ENCODE data around the gene FXYD6. TPM values are rescaled to one million over a fixed set of nuclear protein-coding genes. Genes with fewer than 3 reads are reported as not detected.
A peak's percentile ranks its signal among the peaks of the same experiment; 100 is the strongest.

FXYD6 gene
- total RNA-seq, 1 experiment from 2014 or later: 1.0 TPM

GRCh38 chr11:117827521-117828511 is 48.6 kb downstream of the FXYD6 start:
- no peaks in the 10 kb centered on the region for H3K9me3 Mint-ChIP-seq (ENCODE audit: unreplicated experiment)
- H3K36me3 Mint-ChIP-seq (ENCODE audit: insufficient read depth, unreplicated experiment): peaks cover 5% of the 10 kb centered on the region
- Histone ChIP-seq H3K9me3 (no peaks in the 10 kb centered on the region), H3K27me3 (replicated peaks; ENCODE audit: control insufficient read depth, insufficient read depth, low read length) (no peaks in the 10 kb centered on the region), H3K4me3 (ENCODE audit: low read depth, low read length) (no peak overlapping the region), H3K4me1 (peaks cover 8% of the 10 kb centered on the region), H3K36me3 (ENCODE audit: control insufficient read depth, insufficient read depth, low read length) (no peaks in the 10 kb centered on the region)
- no peaks in the 10 kb centered on the region for H3K27me3 Mint-ChIP-seq (ENCODE audit: insufficient read depth, unreplicated experiment)
- TF ChIP-seq, protein P1, sequence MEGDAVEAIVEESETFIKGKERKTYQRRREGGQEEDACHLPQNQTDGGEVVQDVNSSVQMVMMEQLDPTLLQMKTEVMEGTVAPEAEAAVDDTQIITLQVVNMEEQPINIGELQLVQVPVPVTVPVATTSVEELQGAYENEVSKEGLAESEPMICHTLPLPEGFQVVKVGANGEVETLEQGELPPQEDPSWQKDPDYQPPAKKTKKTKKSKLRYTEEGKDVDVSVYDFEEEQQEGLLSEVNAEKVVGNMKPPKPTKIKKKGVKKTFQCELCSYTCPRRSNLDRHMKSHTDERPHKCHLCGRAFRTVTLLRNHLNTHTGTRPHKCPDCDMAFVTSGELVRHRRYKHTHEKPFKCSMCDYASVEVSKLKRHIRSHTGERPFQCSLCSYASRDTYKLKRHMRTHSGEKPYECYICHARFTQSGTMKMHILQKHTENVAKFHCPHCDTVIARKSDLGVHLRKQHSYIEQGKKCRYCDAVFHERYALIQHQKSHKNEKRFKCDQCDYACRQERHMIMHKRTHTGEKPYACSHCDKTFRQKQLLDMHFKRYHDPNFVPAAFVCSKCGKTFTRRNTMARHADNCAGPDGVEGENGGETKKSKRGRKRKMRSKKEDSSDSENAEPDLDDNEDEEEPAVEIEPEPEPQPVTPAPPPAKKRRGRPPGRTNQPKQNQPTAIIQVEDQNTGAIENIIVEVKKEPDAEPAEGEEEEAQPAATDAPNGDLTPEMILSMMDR (IDR thresholded peaks at IDR 0.05; ENCODE audit: insufficient read depth in 1 of 2, low read depth in 1 of 2, low read length in 1 of 2, severe bottlenecking in 1 of 2, unreplicated experiment in 1 of 2): no peak
- peaks cover 22% of the 10 kb centered on the region for H3K4me1 Mint-ChIP-seq (ENCODE audit: low read depth, unreplicated experiment)
- ChIA-PET CTCF (interaction anchor here (0.9 to 2.1 kb wide), 5 partner anchors 9 to 402 kb away, joined by 3 to 9 read pairs (median 4); no protein-coding TSS in a partner anchor), POLR2A (no interaction called here)
- H3K27ac Mint-ChIP-seq (ENCODE audit: unreplicated experiment): no peak overlapping the region
- no peak overlapping the region for H3K4me3 Mint-ChIP-seq (ENCODE audit: unreplicated experiment)
- BruUV-seq (replicated peaks): no TSS peak
- peak in 1 of 2 experiments; percentile 37 for DNase-seq
- intact Hi-C loops (cut with micrococcal nuclease; ENCODE audit: unreplicated experiment): no loop called here

GRCh38 chr11:117826832-117827231 is 49.6 kb downstream of the FXYD6 start:
- no peak overlapping the region for H3K27ac Mint-ChIP-seq (ENCODE audit: unreplicated experiment)
- peaks cover 8% of the 10 kb centered on the region for H3K4me1 ChIP-seq
- no peaks in the 10 kb centered on the region for H3K9me3 Mint-ChIP-seq (ENCODE audit: unreplicated experiment)
- TF ChIP-seq, protein P1 (IDR thresholded peaks at IDR 0.05; ENCODE audit: insufficient read depth in 1 of 2, low read depth in 1 of 2, low read length in 1 of 2, severe bottlenecking in 1 of 2, unreplicated experiment in 1 of 2): no peak
- H3K4me1 Mint-ChIP-seq (ENCODE audit: low read depth, unreplicated experiment): peaks cover 17% of the 10 kb centered on the region
- intact Hi-C loops (cut with micrococcal nuclease; ENCODE audit: unreplicated experiment): no loop called here
- no peak overlapping the region for H3K4me3 Mint-ChIP-seq (ENCODE audit: unreplicated experiment)
- DNase-seq: peak in 1 of 2 experiments; percentile 37
- ChIA-PET CTCF (interaction anchor here (0.9 to 1.4 kb wide), 2 partner anchors 120 to 401 kb away, joined by 3 to 8 read pairs; no protein-coding TSS in a partner anchor), POLR2A (no interaction called here)
- H3K9me3 ChIP-seq: no peaks in the 10 kb centered on the region
- H3K27me3 Mint-ChIP-seq (ENCODE audit: insufficient read depth, unreplicated experiment): no peaks in the 10 kb centered on the region
- no TSS peak for BruUV-seq (replicated peaks)
- peaks cover 5% of the 10 kb centered on the region for H3K36me3 Mint-ChIP-seq (ENCODE audit: insufficient read depth, unreplicated experiment)
- H3K27me3 ChIP-seq (replicated peaks; ENCODE audit: control insufficient read depth, insufficient read depth, low read length): no peaks in the 10 kb centered on the region
- no peak overlapping the region for H3K4me3 ChIP-seq (ENCODE audit: low read depth, low read length)
- no peaks in the 10 kb centered on the region for H3K36me3 ChIP-seq (ENCODE audit: control insufficient read depth, insufficient read depth, low read length)

DNA sequence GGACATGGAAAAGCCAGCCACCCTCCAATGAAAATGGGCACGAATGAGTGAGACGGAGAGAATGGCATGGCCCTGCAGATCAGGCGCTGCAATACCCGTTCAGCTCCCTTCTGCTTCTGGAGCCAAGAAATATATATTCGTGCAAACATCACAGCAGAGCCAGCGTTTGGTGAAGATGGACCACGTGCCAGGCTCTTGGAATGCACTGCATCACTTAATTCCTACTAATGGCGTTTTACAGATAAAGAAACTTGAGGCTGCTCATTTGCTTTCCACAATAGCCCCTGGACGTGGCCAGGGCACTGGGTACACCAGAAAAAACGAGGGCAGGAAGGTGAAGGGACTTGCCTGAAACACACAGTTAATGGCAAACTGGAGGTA is 50.3 kb downstream of the FXYD6 start:
- no peak overlapping the region for H3K4me3 ChIP-seq (ENCODE audit: low read depth, low read length)
- no peaks in the 10 kb centered on the region for H3K27me3 ChIP-seq (replicated peaks; ENCODE audit: control insufficient read depth, insufficient read depth, low read length)
- ChIA-PET CTCF (interaction anchor here (0.6 to 1.9 kb wide), 3 partner anchors 25 to 120 kb away, joined by 3 to 8 read pairs (median 4); no protein-coding TSS in a partner anchor), POLR2A (no interaction called here)
- intact Hi-C loops (cut with micrococcal nuclease; ENCODE audit: unreplicated experiment): no loop called here
- BruUV-seq (replicated peaks): no TSS peak
- no peaks in the 10 kb centered on the region for H3K36me3 ChIP-seq (ENCODE audit: control insufficient read depth, insufficient read depth, low read length)
- peaks cover 8% of the 10 kb centered on the region for H3K4me1 ChIP-seq
- no peaks in the 10 kb centered on the region for H3K9me3 Mint-ChIP-seq (ENCODE audit: unreplicated experiment)
- TF ChIP-seq, protein P1 (IDR thresholded peaks at IDR 0.05; ENCODE audit: insufficient read depth in 1 of 2, low read depth in 1 of 2, low read length in 1 of 2, severe bottlenecking in 1 of 2, unreplicated experiment in 1 of 2): no peak
- no peak overlapping the region for H3K4me3 Mint-ChIP-seq (ENCODE audit: unreplicated experiment)
- no peaks in the 10 kb centered on the region for H3K9me3 ChIP-seq
- peak in 1 of 2 experiments; percentile 21 for DNase-seq
- no peak overlapping the region for H3K27ac Mint-ChIP-seq (ENCODE audit: unreplicated experiment)
- H3K4me1 Mint-ChIP-seq (ENCODE audit: low read depth, unreplicated experiment): peaks cover 17% of the 10 kb centered on the region
- no peaks in the 10 kb centered on the region for H3K27me3 Mint-ChIP-seq (ENCODE audit: insufficient read depth, unreplicated experiment)
- peaks cover 5% of the 10 kb centered on the region for H3K36me3 Mint-ChIP-seq (ENCODE audit: insufficient read depth, unreplicated experiment)

Measured in Caco-2 (cell line).